ENCODE results near the gene USP44.
"Not testable (repeated sequence)": the region's sequence is repeated elsewhere in the genome, so short reads cannot be mapped to it uniquely, and the experiment has no call there.

USP44 gene

GRCh38 chr12:95551305-95551704, at the start of gene USP44:
USP44 (minus strand) TSS chr12:95551476; CDS start chr12:95534256, 17,220 bp downstream.
- DNase-seq: no peak

DNA sequence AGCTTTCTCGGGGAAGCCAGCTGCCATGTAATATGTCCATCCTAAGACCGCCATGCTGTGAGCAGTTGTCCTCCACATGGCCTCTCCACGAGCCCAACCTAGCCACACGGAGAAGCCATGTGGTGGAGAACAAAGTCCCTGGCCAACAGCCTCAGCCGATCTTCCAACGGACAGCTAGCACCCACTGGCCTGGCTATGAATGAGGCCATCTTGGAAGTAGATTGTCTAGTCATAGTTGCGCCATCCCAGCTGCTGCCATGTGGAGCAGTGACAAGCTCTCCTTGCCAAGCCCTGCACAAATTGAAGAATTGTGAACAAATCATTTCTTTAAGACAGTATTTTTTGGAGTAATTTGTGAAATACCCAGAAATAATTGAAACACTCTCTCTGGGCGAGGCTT, 49.3 kb upstream of the USP44 start:
- DNase-seq: no peak

DNA sequence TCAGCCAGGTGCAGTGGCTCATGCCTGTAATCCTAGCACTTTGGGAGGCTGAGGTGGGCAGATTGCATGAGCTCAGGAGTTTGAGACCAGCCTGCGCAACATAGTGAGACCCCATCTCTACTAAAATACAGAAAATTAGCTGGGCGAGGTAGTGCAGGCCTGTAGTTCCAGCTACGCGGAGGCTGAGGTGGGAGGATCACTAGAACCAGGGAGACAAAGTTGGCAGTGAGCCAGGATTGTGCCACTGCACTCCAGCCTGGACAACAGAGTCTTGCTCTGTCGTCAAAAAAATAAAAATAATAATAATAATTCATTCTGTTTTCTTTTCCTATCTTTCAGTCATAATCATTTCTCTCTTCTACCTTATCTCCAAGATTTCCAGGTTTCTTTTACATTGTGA, 48.6 kb upstream of the USP44 start:
- DNase-seq: no peak

DNA sequence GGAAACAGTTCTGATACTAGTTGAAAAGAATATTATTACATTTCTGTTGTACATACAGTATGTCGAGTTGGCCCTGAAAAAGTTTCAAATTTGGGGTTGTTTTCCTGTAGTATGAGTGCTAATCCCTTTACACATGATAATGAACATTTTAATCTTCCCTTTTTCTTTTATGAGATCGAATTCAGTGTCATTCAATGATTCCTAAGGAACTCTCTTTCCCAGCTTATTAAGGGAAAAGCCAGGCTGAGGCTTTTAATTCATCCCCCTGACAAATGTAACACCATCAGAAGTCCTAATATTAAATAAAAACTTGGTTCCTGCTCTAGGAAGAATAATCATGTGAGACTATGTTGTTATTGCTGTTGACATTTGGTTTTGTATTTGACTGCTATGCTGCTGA, 42.9 kb upstream of the USP44 start:
- no peak for DNase-seq

DNA sequence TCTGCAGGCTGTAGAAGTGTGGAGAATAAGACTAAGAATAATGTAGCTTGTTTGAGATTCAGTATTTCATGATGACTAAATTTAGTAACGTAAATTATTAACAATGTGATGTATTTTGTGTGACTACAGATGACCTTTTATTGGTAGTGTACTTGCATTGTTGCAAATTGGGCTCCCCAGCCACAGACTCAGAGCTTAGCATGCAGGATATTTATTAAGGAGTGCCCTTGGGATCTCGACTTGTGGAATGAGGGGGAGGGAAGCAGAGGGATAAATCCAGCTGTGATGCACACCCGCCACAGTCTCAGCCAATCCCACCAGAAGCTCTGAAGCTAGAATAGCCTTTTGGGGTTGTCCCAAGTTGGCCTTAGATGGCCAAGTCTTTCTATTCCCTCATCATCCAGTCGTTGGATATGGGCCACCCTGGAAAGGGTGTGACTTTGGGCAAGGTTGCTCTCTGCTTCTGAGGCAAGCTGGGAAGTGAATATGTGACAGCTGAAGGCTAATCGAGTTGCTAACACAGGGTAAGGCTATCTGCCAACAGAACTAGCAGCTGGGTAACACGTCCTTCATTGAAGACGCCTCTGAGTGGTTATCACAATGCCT, 42.1 kb upstream of the USP44 start:
- DNase-seq: no peak

- DNase-seq: no peak
These were observed 40.5 kb upstream of the USP44 start for GRCh38 chr12:95591731-95592130.

DNA sequence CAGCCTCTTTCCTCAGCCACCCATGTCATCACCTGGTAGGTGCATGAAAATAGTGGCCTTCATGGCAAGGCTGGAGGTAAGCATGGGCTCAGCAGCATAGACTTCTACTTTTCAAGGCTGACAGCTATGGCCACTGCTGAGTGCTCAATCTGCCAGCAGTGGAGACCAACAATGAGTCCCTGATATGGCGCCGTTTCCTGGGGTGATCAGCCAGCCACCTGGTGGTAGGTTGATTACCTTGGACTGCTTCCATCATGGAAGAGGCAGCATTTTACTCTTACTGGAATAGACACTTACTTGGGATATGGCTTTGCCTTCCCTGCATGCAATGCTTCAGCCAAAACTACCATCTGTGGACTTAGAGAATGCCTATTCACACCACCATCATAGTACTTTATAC, 39.5 kb upstream of the USP44 start:
- no peak for DNase-seq

DNA sequence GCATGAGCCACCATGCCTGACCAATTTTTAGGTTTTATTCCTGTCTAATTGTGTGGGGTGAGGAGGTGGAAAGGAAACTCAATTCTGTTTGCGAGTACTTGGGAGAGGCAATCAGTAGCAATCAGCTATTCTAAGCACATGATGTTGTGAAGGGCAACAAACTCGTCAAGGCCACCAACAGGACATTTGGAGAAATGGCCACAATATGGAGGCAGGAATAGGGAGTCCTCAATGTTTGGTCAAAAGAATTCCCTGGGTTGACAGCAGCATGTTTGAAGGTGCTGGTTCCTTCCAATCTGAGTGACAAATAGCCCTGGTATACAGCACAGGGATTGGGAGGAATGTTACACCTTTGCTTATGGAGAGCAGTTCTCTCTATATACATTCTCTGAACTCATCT, 32.7 kb upstream of the USP44 start:
- no peak for DNase-seq

GRCh38 chr12:95582230-95583058, 31.2 kb upstream of the USP44 start:
- no peak for DNase-seq

GRCh38 chr12:95577820-95578219, 26.5 kb upstream of the USP44 start:
- DNase-seq: no peak

GRCh38 chr12:95574799-95575452, 23.6 kb upstream of the USP44 start:
- DNase-seq: no peak

DNA sequence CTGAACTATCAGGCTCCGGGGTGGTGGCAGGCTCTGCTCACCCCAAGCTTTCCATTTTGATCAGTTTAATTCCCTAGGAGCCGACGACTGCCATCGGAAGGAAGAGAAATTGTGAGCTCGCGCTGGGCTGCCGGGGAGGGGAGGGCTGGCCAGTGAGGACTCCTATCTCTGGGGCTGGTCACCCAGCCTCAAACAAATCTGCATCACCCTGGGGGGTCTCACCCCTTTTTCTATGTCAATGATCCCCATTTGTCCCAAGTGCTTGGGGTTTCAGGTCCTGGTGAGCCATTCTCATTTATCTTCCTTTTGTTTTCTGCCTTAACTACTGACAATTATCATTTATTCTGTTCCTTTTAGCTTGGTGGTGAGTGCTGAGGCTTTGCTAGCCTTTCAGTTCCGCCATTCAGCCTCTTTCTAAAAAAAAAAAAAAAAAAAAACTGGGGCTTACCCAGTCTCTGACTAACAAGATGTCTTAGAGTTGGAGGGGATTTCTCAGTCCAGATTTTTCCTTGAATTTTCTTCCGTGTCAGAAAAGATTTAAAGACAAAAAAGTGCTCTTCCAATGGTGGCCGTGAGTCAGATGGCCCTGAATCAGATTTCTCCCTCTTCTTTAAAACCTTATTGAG, 22.8 kb upstream of the USP44 start:
- DNase-seq: no peak

DNA sequence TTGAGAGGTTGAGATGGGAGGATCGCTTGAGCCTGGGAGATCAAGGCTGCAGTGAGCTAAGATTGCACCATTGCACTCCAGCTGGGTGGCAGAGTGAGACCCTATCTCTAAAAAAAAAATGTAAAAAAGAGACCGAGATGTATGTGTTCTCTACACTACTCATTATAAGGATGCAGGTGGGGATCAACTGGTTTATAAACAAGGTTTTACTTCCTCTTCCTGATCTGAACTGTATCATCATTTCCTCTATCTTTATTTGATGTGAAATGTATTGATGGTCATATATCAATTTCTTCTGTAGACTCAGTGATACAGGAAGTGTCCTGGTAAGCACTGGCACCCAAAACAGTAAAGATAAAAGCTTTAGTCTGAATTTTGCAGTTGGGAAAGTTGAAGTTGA, 20.1 kb upstream of the USP44 start:
- DNase-seq: no peak

GRCh38 chr12:95568045-95568444, 16.8 kb upstream of the USP44 start:
- DNase-seq: not testable (repeated sequence)

DNA sequence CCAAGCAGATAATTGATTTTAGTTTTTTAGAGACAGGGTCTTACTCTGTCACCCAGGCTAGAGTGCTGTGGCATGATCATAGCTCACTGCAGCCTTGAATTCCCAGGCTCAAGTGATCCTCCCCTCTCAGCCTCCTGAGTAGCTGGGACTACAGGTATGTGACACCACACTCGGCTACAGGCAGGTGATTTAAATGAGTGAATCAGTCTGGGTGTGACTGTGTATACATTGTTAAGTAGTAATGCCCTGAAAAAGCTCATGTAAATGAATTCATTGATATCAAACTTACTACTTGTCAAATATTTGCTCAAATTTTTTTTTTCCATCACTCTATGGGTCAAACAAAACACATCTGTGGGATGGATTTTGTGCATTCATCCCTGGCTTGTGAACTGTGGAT, 6.3 kb upstream of the USP44 start:
- no peak for DNase-seq

DNA sequence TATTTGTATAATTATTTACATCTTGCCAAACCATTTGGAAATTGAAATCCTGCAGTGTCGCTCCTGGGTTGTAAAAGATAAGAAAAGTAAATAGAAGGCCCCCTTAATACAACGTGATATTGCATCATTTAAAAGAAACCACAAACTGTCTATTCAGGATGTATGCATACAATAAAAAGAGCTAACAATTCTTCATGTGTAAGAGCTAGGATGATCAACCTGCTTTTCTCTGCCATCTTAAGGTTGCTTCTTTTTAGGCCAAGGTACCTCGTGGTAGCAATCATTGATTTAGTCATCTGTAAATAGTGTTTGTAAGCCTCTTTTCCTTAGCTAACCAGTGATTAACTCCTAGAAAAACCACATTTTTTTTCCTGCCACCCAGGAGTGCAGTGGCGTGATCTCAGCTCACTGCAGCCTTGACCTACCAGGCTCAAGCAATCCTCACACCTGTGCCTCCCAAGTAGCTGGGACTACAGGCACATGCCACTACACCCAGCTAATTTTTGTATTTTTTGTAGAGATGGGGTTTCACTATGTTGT, 3.3 kb upstream of the USP44 start:
- DNase-seq: no peak

DNA sequence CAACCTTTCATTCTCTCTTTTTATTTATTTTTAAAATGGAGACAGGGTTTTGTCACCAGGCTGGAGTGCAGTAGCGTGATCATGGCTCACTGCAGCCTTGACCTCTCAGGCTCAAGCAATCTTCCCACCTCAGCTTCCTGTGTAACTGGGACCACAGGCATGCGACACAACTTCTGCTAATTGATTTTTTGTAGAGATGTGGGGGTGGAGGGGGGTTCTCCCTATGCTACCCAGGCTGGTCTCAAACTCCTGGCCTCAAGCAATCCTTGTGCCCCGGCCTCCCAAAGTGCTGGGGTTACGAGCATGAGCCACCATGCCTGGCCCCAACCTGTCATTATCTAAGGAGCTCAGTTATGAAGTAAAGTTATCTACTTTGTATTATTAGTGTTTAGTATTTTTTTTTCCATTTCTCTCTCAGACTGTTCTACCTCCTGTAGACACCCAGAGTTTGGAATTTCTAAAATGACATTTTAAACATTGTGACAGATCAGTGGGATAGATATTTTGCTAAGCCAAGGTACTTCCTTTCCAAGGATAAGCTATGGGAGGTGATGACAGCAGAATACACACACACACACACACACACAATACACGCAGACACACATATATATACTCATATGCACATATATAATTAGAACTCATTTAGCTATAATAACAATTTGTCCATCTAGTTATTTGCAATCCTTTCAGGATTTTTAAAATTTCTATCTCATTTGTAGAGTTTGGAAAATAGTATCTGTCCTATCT, 2.1 kb upstream of the USP44 start:
- DNase-seq: no peak

DNA sequence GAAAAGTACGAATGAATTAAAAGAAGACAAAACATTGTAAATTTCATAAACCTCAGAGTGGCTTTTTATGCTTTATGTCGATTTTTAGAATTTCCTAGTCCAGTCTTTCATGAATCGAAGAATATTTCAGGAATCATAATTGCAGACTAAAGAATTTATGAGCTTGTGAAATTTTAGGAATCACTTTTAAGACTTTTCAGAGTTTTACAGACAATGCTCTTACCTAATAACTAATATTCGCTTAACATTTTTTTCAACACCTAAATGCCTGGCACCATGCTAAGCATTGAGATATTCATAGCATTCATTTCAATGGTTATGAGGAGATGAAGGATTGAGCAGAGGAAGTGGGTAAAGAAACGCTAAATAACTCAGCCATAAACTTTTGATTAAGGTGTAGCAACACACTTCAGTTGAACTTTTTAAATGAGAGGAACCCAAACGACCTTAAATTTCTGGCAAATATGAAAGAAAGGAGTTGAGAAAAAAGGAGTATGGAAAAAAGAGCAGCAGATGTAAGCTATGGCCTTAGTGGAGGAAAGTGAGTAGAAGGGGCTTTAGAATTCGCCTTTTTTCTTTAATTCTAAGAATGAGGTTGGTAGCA, 739 bp upstream of the USP44 start:
- no peak for DNase-seq

GRCh38 chr12:95549392-95550084, 1.7 kb downstream of the USP44 start:
- no peak for DNase-seq

DNA sequence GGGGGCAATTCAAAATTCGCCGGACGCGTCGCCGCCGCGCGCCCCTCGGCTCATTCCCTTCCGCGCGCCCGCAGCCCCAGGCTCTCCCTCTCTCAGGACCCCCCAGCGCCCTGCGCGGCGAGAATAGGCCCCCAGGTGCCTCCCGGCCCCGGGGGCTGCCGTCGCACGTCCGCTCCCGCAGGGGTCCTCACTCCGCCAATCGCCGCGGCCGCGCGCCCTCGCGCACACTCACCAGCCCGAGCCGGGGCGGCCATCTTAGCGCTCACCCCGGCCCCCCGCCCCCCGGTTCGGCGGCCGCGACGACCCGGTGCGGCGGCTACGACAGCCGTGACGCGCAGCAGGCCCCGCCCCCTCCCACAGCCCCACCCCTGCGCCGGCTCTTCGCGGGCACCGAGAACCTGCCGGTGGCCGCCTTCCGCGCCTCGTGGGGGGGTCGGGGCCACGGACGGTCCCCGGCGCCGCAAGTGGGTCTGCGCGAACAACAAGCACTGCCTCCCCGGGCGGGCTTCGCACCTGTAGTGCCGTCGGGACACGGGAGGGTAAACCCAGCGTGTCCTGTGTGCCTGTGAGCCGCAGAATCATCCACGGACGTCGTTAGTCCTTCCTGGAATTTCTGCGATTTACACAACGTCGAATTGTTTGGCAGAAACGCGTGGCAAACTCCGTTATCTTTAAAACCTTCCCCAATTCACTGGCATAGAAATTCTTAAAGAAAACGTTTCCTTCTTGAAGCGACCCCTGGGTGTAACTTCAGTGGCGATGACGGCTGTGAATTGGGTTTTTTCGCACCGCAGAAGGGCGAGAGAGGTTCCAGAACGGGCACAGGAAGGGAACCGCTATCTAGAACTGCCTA, 2.5 kb downstream of the USP44 start:
- peak; percentile 38 for DNase-seq
